ENCODE measurements around the gene NMT1.

- TF ChIP-seq REST (IDR thresholded peaks at IDR 0.05; ENCODE audit: insufficient read depth in 1 of 2, low read depth in 2 of 2, low read length in 2 of 2) (no peak), TAF1 (IDR thresholded peaks at IDR 0.05; ENCODE audit: borderline replicate concordance, insufficient read depth, low read length) (no peak)
These were observed 75.9 kb downstream of the NMT1 start for GRCh38 chr17:45136846-45137560.
